Neural progenitor cell (in vitro differentiated cells): ENCODE data around the gene TBCD. TPM values are rescaled to one million over a fixed set of nuclear protein-coding genes. Genes with fewer than 3 reads are reported as not detected.

Experiments used
- DNase-seq: peaks from one replicate; pipeline ENCODE4 v3.0.0-alpha.2; 2016; ENCODE audit warnings: low spot score
- H2AFZ ChIP-seq: fragments of 200-600 bp; sonication (generic); replicated peaks from 2 replicates; pipeline ENCODE4 v1.6.1; 2016; ENCODE audit warnings: antibody characterized with exemption
- H3F3A ChIP-seq: fragments of 200-600 bp; sonication (generic); 2 replicates; pipeline ENCODE4 v1.6.1; 2016; ENCODE audit warnings: antibody characterized with exemption, low read depth
- H3K27ac ChIP-seq: fragments of 200-600 bp; sonication (generic); 2 replicates; pipeline ENCODE4 v1.5.1; 2016; ENCODE audit warnings: mild to moderate bottlenecking
- H3K27me3 ChIP-seq: fragments of 200-600 bp; sonication (generic); 2 replicates; pipeline ENCODE4 v1.6.1; 2016; ENCODE audit warnings: mild to moderate bottlenecking, moderate library complexity
- H3K36me3 ChIP-seq: fragments of 200-600 bp; sonication (generic); 2 replicates; pipeline ENCODE4 v1.5.1; 2016
- H3K4me1 ChIP-seq: fragments of 200-600 bp; sonication (generic); 2 replicates; pipeline ENCODE4 v1.6.1; 2016; ENCODE audit warnings: mixed run types
- H3K4me2 ChIP-seq: fragments of 200-600 bp; sonication (generic); 2 replicates; pipeline ENCODE4 v1.6.1; 2016
- H3K4me3 ChIP-seq: fragments of 200-600 bp; sonication (generic); 2 replicates; pipeline ENCODE4 v1.5.1; 2016
- H3K79me2 ChIP-seq: fragments of 200-600 bp; sonication (generic); 2 replicates; pipeline ENCODE4 v1.6.1; 2016; ENCODE audit warnings: low read depth
- H3K9ac ChIP-seq: fragments of 200-600 bp; sonication (generic); 2 replicates; pipeline ENCODE4 v1.6.1; 2016
- H3K9me3 ChIP-seq: fragments of 200-600 bp; sonication (generic); 2 replicates; pipeline ENCODE4 v1.5.1; 2016; ENCODE audit warnings: low read depth
- H4K20me1 ChIP-seq: fragments of 200-600 bp; sonication (generic); 2 replicates; pipeline ENCODE4 v1.6.1; 2016; ENCODE audit warnings: low read depth
- H3K27ac Mint-ChIP-seq: 3 replicates; pipeline ENCODE4 v1.8.0; 2021; ENCODE audit warnings: mixed read lengths
- H3K27me3 Mint-ChIP-seq: 2 replicates; pipeline ENCODE4 v1.8.0; 2022; ENCODE audit warnings: low read depth, mild to moderate bottlenecking, inconsistent platforms, moderate library complexity, mixed read lengths; ENCODE audit not compliant: insufficient read depth
- H3K36me3 Mint-ChIP-seq: 3 replicates; pipeline ENCODE4 v1.8.0; 2021; ENCODE audit warnings: mixed read lengths
- H3K4me1 Mint-ChIP-seq: 3 replicates; pipeline ENCODE4 v1.8.0; 2021; ENCODE audit warnings: mixed read lengths
- H3K4me3 Mint-ChIP-seq: 3 replicates; pipeline ENCODE4 v1.8.0; 2021; ENCODE audit warnings: mild to moderate bottlenecking, moderate library complexity, mixed read lengths
- H3K9me3 Mint-ChIP-seq: 3 replicates; pipeline ENCODE4 v1.8.0; 2020; ENCODE audit warnings: mixed read lengths
- EZH2 ChIP-seq: fragments of 200-600 bp; sonication (generic); IDR thresholded peaks from 2 replicates; pipeline ENCODE4 v1.6.1; 2017; ENCODE audit warnings: antibody characterized with exemption, mild to moderate bottlenecking, moderate library complexity
- EZH2phosphoT487 ChIP-seq: fragments of 200-600 bp; sonication (generic); IDR thresholded peaks from 2 replicates; pipeline ENCODE4 v1.6.1; 2017; ENCODE audit warnings: antibody characterized with exemption
- total RNA-seq: library from RNA; depleted of rRNA; stranded (reverse); fragments of >200 nt; gene quantifications from 2 replicates; pipeline ENCODE4 v1.2.3, GENCODE V29; 2015; ENCODE audit warnings: low replicate concordance
- TF ChIP-seq, protein P1 (sequence below): fragments of 200-600 bp; sonication (generic); IDR thresholded peaks from 2 replicates; pipeline ENCODE4 v1.5.1; 2017; ENCODE audit warnings: antibody characterized with exemption, mild to moderate bottlenecking

TBCD gene
- total RNA-seq, 1 donor from 2014 or later = 76.4 TPM

DNA sequence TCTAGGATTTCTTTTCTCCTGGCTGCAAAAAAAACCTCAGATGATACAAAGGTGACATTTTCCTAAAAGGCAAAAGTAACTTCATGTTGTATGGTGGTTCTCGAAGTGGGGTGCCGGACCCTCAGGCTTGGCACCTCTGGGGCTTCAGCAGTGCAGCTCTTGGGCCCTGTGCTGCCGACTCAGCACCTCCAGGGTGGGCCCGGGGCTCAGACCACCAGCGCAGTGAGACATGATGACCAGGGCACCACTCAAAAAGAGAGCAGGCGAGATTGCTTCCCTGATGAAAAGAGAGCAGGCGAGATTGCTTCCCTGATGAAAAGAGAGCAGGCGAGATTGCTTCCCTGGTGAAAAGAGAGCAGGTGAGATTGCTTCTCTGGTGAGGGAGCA, 186.6 kb downstream of the TBCD start:
- no peaks in the 10 kb centered on the region for H3K36me3 ChIP-seq
- TF ChIP-seq EZH2phosphoT487 (no peak), EZH2 (no peak)
- TF ChIP-seq, protein P1, sequence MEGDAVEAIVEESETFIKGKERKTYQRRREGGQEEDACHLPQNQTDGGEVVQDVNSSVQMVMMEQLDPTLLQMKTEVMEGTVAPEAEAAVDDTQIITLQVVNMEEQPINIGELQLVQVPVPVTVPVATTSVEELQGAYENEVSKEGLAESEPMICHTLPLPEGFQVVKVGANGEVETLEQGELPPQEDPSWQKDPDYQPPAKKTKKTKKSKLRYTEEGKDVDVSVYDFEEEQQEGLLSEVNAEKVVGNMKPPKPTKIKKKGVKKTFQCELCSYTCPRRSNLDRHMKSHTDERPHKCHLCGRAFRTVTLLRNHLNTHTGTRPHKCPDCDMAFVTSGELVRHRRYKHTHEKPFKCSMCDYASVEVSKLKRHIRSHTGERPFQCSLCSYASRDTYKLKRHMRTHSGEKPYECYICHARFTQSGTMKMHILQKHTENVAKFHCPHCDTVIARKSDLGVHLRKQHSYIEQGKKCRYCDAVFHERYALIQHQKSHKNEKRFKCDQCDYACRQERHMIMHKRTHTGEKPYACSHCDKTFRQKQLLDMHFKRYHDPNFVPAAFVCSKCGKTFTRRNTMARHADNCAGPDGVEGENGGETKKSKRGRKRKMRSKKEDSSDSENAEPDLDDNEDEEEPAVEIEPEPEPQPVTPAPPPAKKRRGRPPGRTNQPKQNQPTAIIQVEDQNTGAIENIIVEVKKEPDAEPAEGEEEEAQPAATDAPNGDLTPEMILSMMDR = no peak

DNA sequence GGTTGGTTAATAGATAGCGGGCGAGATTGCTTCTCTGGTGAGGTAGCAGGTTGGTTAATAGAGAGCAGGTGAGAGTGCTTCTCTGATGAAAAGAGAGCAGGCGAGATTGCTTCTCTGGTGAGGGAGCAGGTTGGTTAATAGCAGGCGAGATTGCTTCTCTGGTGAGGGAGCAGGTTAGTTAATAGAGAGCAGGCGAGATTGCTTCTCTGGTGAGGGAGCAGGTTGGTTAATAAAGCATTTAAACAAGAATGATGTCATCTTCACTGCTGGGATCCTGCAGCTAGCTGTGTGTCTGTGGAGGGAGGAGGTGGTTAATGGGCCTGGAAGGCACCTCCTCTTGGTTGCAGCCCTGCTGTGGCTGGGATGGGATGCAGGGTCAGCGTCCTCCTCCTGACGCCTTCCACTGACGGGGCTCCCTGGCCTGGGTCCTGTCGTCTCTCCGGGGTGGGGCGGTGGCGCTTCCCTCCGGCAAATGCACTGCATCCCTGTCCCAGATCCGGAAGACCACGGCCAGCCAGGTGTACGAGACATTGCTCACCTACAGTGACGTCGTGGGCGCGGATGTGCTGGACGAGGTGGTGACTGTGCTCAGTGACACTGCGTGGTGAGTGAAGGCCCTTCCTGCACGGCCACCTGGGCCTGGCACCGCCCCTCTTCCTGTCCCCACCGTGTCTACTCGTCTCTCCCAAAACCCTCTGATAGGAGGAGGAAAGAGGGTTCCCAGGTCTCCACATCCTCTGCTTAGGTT, 187.2 kb downstream of the TBCD start:
- Mint-ChIP-seq H3K27me3 (no peaks in the 10 kb centered on the region), H3K27ac (no peak overlapping the region), H3K36me3 (peaks cover 48% of the 10 kb centered on the region), H3K9me3 (peaks cover 11% of the 10 kb centered on the region), H3K4me1 (peaks cover 7% of the 10 kb centered on the region), H3K4me3 (no peak overlapping the region)
- Histone ChIP-seq H4K20me1 (peaks cover 6% of the 10 kb centered on the region), H3K4me2 (no peak overlapping the region), H3K27ac (no peak overlapping the region), H3F3A (no peaks in the 10 kb centered on the region), H3K9ac (no peak overlapping the region), H3K4me3 (no peak overlapping the region), H3K27me3 (no peaks in the 10 kb centered on the region), H3K36me3 (no peaks in the 10 kb centered on the region), H3K9me3 (no peaks in the 10 kb centered on the region), H2AFZ (no peak overlapping the region), H3K79me2 (no peaks in the 10 kb centered on the region), H3K4me1 (peaks cover 7% of the 10 kb centered on the region)
- no peak for DNase-seq
- TF ChIP-seq EZH2phosphoT487 = no peak
- no peak for TF ChIP-seq EZH2
- TF ChIP-seq, protein P1 = no peak

More for the DNA sequence above, 186.6 kb downstream of the TBCD start:
- peaks cover 6% of the 10 kb centered on the region for H4K20me1 ChIP-seq
- H3K27me3 Mint-ChIP-seq = no peaks in the 10 kb centered on the region
- no peak overlapping the region for H3K4me3 ChIP-seq
- no peak overlapping the region for H3K4me3 Mint-ChIP-seq
- no peaks in the 10 kb centered on the region for H3F3A ChIP-seq
- H3K9ac ChIP-seq = no peak overlapping the region
- H3K9me3 ChIP-seq = no peaks in the 10 kb centered on the region
- peaks cover 7% of the 10 kb centered on the region for H3K4me1 Mint-ChIP-seq
- no peaks in the 10 kb centered on the region for H3K27me3 ChIP-seq
- peaks cover 43% of the 10 kb centered on the region for H3K36me3 Mint-ChIP-seq
- no peak overlapping the region for H3K27ac Mint-ChIP-seq
- H3K9me3 Mint-ChIP-seq = peaks cover 7% of the 10 kb centered on the region
- H2AFZ ChIP-seq = no peak overlapping the region
- DNase-seq = no peak
- no peaks in the 10 kb centered on the region for H3K79me2 ChIP-seq
- no peak overlapping the region for H3K4me2 ChIP-seq
- no peak overlapping the region for H3K27ac ChIP-seq
- peaks cover 7% of the 10 kb centered on the region for H3K4me1 ChIP-seq

DNA sequence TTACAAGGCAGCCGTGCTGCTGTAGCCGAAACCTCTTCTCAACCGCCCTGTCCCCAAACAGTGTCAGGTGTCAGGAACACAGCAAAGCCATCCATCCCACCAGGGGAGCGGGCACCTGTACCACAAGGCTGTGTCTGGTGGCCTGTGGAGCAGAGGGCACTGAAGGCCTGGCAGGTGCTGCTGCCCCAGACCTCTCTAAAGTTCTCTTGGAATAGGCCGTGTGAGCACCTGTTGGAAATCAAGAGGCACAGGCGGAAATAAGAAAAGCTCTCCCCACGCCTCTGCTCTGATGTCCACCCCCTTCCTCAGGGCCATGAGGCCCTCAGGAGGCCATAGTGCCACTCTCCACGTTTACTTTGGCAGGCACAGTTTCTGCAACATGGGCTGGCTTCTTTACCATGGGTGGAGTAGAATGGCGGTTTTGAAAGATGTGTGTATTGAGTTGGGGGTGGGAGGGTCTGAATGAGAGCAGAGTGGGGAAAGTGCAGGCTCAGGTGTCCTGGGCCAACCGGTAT, 187.8 kb downstream of the TBCD start:
- Histone ChIP-seq H3K9ac (no peak overlapping the region), H3F3A (no peaks in the 10 kb centered on the region), H3K27ac (no peak overlapping the region), H3K27me3 (no peaks in the 10 kb centered on the region), H2AFZ (no peak overlapping the region), H4K20me1 (peaks cover 6% of the 10 kb centered on the region), H3K4me2 (no peak overlapping the region), H3K4me3 (no peak overlapping the region), H3K36me3 (no peaks in the 10 kb centered on the region), H3K79me2 (no peaks in the 10 kb centered on the region), H3K4me1 (peaks cover 7% of the 10 kb centered on the region), H3K9me3 (peaks cover 3% of the 10 kb centered on the region)
- H3K9me3 Mint-ChIP-seq = peaks cover 16% of the 10 kb centered on the region
- peaks cover 54% of the 10 kb centered on the region for H3K36me3 Mint-ChIP-seq
- H3K4me3 Mint-ChIP-seq = no peak overlapping the region
- H3K27me3 Mint-ChIP-seq = no peaks in the 10 kb centered on the region
- no peak for DNase-seq
- TF ChIP-seq EZH2phosphoT487 (no peak), EZH2 (no peak)
- TF ChIP-seq, protein P1 = no peak
- H3K4me1 Mint-ChIP-seq = peaks cover 7% of the 10 kb centered on the region
- H3K27ac Mint-ChIP-seq = no peak overlapping the region
